SK-N-SH treated with all-trans-retinoic acid at 6 μM for 48 hours (cell line): Measurements from ENCODE around the gene CCDC34.

ENCODE experiments used
- ATAC-seq: fragments of 200-7000 bp; cut with Tn5 transposase; 3 replicates; pipeline ENCODE4 v1.9.1; 2020; ENCODE audit warnings: mild to moderate bottlenecking, moderate library complexity
- ARNTL ChIP-seq: fragments of 450-650 bp; formaldehyde crosslinking; IDR thresholded peaks from 2 replicates; pipeline ENCODE4 v1.5.0; 2020; ENCODE audit warnings: low read depth, mild to moderate bottlenecking, moderate library complexity, borderline replicate concordance
- CSDC2 ChIP-seq: fragments of 250-450 bp; sonication (Bioruptor Pico); IDR thresholded peaks from 2 replicates; pipeline ENCODE4 v1.5.0; 2020; ENCODE audit warnings: mild to moderate bottlenecking, moderate library complexity
- ESRRG ChIP-seq: fragments of 250-450 bp; sonication (Bioruptor Pico); IDR thresholded peaks from 2 replicates; pipeline ENCODE4 v1.6.1; 2021; ENCODE audit warnings: mild to moderate bottlenecking
- GLIS3 ChIP-seq: fragments of 250-450 bp; sonication (Bioruptor Pico); IDR thresholded peaks from 2 replicates; pipeline ENCODE4 v1.5.0; 2020; ENCODE audit warnings: mild to moderate bottlenecking, moderate library complexity
- ISL1 ChIP-seq: fragments of 250-450 bp; sonication (Bioruptor Pico); IDR thresholded peaks from 2 replicates; pipeline ENCODE4 v2.1.2; 2022; ENCODE audit warnings: mild to moderate bottlenecking, moderate library complexity
- OSR1 ChIP-seq: fragments of 250-450 bp; sonication (Bioruptor Pico); IDR thresholded peaks from 2 replicates; pipeline ENCODE4 v1.8.0; 2022; ENCODE audit warnings: moderate library complexity, mild to moderate bottlenecking, inconsistent platforms
- PPARA ChIP-seq: fragments of 250-450 bp; sonication (Bioruptor Pico); IDR thresholded peaks from 2 replicates; pipeline ENCODE4 v1.5.0; 2020; ENCODE audit warnings: mild to moderate bottlenecking, borderline replicate concordance
- RARB ChIP-seq: fragments of 250-450 bp; sonication (Bioruptor Pico); IDR thresholded peaks from 2 replicates; pipeline ENCODE4 v1.8.0; 2021; ENCODE audit warnings: mild to moderate bottlenecking, moderate library complexity
- SNAI2 ChIP-seq: fragments of 250-450 bp; sonication (Bioruptor Pico); IDR thresholded peaks from 2 replicates; pipeline ENCODE4 v1.5.0; 2020; ENCODE audit warnings: mild to moderate bottlenecking, moderate library complexity
- TCF4 ChIP-seq: fragments of 250-450 bp; sonication (Bioruptor Pico); IDR thresholded peaks from 2 replicates; pipeline ENCODE4 v1.8.0; 2021; ENCODE audit warnings: mild to moderate bottlenecking, moderate library complexity, borderline replicate concordance
- ZC3H10 ChIP-seq: fragments of 250-450 bp; sonication (Bioruptor Pico); IDR thresholded peaks from 2 replicates; pipeline ENCODE4 v1.5.1; 2021; ENCODE audit warnings: mild to moderate bottlenecking, moderate library complexity
- ZFP30 ChIP-seq: fragments of 450-650 bp; formaldehyde crosslinking; IDR thresholded peaks from 2 replicates; pipeline ENCODE4 v1.5.0; 2022; ENCODE audit warnings: mild to moderate bottlenecking, moderate library complexity
- ZNF70 ChIP-seq: fragments of 450-650 bp; formaldehyde crosslinking; IDR thresholded peaks from 2 replicates; pipeline ENCODE4 v1.5.0; 2020; ENCODE audit warnings: mild to moderate bottlenecking, moderate library complexity
- ZNF8 ChIP-seq: fragments of 450-650 bp; formaldehyde crosslinking; IDR thresholded peaks from 2 replicates; pipeline ENCODE4 v1.5.0; 2020; ENCODE audit warnings: mild to moderate bottlenecking, moderate library complexity
- TF ChIP-seq, protein P1 (sequence below): fragments of 250-450 bp; sonication (Bioruptor Pico); IDR thresholded peaks from 2 replicates; pipeline ENCODE4 v1.5.0; 2020; ENCODE audit warnings: mild to moderate bottlenecking, moderate library complexity
- TF ChIP-seq, protein P2 (sequence below): fragments of 250-450 bp; sonication (Bioruptor Pico); IDR thresholded peaks from 2 replicates; pipeline ENCODE4 v1.8.0; 2021; ENCODE audit warnings: low read depth, mild to moderate bottlenecking, moderate library complexity, borderline replicate concordance
- TF ChIP-seq, protein P3 (sequence below): fragments of 250-450 bp; sonication (Bioruptor Pico); IDR thresholded peaks from 2 replicates; pipeline ENCODE4 v1.5.1; 2020; ENCODE audit warnings: low read depth, mild to moderate bottlenecking, moderate library complexity
- TF ChIP-seq, protein P4 (sequence below): fragments of 250-450 bp; sonication (Bioruptor Pico); IDR thresholded peaks from 2 replicates; pipeline ENCODE4 v1.8.0; 2020; ENCODE audit warnings: mild to moderate bottlenecking, moderate library complexity, borderline replicate concordance
- TF ChIP-seq, protein P5 (sequence below): fragments of 250-450 bp; sonication (Bioruptor Pico); IDR thresholded peaks from 2 replicates; pipeline ENCODE4 v1.5.1; 2021; ENCODE audit warnings: mild to moderate bottlenecking, moderate library complexity

The CCDC34 gene

DNA sequence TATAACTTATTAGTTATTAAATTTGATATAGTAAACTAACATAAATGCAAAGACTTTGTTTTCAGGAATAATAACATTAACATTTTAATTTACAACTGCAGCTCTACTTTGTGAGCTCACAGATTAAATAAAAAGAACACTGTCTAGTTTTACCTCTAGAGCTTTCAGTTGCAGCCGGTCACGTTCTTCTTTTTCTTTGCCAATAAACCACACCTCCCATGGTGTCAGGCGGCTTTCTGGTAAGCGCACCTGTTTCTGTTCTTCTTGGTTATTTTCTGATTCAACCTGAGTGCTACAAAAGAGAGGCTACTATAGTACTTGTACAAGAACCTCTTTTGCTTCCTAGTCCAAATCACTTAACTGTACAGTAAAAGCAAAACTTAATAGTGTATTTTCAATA, 5.8 kb downstream of the CCDC34 start (continued):
- TF ChIP-seq, protein P1, sequence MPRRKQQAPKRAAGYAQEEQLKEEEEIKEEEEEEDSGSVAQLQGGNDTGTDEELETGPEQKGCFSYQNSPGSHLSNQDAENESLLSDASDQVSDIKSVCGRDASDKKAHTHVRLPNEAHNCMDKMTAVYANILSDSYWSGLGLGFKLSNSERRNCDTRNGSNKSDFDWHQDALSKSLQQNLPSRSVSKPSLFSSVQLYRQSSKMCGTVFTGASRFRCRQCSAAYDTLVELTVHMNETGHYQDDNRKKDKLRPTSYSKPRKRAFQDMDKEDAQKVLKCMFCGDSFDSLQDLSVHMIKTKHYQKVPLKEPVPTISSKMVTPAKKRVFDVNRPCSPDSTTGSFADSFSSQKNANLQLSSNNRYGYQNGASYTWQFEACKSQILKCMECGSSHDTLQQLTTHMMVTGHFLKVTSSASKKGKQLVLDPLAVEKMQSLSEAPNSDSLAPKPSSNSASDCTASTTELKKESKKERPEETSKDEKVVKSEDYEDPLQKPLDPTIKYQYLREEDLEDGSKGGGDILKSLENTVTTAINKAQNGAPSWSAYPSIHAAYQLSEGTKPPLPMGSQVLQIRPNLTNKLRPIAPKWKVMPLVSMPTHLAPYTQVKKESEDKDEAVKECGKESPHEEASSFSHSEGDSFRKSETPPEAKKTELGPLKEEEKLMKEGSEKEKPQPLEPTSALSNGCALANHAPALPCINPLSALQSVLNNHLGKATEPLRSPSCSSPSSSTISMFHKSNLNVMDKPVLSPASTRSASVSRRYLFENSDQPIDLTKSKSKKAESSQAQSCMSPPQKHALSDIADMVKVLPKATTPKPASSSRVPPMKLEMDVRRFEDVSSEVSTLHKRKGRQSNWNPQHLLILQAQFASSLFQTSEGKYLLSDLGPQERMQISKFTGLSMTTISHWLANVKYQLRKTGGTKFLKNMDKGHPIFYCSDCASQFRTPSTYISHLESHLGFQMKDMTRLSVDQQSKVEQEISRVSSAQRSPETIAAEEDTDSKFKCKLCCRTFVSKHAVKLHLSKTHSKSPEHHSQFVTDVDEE (CRISPR knock-in tag): no peak
- TF ChIP-seq ESRRG (CRISPR knock-in tag) (no peak), ARNTL (no peak), OSR1 (CRISPR knock-in tag) (no peak), PPARA (CRISPR knock-in tag) (no peak), CSDC2 (CRISPR knock-in tag) (no peak), TCF4 (CRISPR knock-in tag) (no peak), ZC3H10 (no peak), GLIS3 (no peak), ZFP30 (no peak), ZNF8 (CRISPR knock-in tag) (no peak), RARB (no peak)
- TF ChIP-seq, protein P2, sequence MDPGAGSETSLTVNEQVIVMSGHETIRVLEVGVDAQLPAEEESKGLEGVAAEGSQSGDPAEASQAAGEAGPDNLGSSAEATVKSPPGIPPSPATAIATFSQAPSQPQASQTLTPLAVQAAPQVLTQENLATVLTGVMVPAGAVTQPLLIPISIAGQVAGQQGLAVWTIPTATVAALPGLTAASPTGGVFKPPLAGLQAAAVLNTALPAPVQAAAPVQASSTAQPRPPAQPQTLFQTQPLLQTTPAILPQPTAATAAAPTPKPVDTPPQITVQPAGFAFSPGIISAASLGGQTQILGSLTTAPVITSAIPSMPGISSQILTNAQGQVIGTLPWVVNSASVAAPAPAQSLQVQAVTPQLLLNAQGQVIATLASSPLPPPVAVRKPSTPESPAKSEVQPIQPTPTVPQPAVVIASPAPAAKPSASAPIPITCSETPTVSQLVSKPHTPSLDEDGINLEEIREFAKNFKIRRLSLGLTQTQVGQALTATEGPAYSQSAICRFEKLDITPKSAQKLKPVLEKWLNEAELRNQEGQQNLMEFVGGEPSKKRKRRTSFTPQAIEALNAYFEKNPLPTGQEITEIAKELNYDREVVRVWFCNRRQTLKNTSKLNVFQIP: no peak

DNA sequence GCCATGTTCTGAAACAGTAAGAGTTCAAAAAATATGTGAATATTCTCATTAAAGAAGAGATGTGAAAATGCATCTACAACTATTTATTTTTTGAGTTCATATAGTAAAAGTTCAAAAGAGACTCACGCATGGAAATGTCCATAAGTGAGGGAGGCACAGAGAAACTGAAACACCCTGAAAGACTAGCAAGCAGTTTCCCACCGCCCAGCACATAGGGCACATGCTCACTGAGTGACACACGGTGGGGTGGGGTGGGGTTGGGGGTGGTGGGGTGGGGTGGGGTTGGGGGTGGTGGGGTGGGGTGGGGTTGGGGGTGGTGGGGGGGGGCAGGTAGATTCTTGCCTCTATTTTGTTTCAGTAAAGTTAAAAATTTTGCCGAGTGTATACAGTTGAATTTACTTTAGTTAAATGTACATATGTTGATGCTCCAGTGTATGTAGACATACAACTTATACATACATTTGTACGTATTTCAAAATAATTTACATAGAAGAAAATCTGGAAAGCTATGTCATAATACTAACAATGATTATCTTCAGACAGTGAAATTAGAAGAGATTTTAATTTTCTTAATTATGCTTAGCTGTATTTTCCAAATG, 6.3 kb downstream of the CCDC34 start:
- TF ChIP-seq ZFP30 (no peak), ZC3H10 (no peak), TCF4 (CRISPR knock-in tag) (no peak), ZNF70 (no peak), OSR1 (CRISPR knock-in tag) (no peak), CSDC2 (CRISPR knock-in tag) (no peak), PPARA (CRISPR knock-in tag) (no peak), SNAI2 (CRISPR knock-in tag) (no peak)
- TF ChIP-seq, protein P3, sequence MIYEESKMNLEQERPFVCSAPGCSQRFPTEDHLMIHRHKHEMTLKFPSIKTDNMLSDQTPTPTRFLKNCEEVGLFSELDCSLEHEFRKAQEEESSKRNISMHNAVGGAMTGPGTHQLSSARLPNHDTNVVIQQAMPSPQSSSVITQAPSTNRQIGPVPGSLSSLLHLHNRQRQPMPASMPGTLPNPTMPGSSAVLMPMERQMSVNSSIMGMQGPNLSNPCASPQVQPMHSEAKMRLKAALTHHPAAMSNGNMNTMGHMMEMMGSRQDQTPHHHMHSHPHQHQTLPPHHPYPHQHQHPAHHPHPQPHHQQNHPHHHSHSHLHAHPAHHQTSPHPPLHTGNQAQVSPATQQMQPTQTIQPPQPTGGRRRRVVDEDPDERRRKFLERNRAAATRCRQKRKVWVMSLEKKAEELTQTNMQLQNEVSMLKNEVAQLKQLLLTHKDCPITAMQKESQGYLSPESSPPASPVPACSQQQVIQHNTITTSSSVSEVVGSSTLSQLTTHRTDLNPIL (CRISPR knock-in tag): no peak
- TF ChIP-seq, protein P4, sequence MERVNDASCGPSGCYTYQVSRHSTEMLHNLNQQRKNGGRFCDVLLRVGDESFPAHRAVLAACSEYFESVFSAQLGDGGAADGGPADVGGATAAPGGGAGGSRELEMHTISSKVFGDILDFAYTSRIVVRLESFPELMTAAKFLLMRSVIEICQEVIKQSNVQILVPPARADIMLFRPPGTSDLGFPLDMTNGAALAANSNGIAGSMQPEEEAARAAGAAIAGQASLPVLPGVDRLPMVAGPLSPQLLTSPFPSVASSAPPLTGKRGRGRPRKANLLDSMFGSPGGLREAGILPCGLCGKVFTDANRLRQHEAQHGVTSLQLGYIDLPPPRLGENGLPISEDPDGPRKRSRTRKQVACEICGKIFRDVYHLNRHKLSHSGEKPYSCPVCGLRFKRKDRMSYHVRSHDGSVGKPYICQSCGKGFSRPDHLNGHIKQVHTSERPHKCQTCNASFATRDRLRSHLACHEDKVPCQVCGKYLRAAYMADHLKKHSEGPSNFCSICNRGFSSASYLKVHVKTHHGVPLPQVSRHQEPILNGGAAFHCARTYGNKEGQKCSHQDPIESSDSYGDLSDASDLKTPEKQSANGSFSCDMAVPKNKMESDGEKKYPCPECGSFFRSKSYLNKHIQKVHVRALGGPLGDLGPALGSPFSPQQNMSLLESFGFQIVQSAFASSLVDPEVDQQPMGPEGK (CRISPR knock-in tag): no peak
- TF ChIP-seq, protein P2: no peak
- TF ChIP-seq, protein P5, sequence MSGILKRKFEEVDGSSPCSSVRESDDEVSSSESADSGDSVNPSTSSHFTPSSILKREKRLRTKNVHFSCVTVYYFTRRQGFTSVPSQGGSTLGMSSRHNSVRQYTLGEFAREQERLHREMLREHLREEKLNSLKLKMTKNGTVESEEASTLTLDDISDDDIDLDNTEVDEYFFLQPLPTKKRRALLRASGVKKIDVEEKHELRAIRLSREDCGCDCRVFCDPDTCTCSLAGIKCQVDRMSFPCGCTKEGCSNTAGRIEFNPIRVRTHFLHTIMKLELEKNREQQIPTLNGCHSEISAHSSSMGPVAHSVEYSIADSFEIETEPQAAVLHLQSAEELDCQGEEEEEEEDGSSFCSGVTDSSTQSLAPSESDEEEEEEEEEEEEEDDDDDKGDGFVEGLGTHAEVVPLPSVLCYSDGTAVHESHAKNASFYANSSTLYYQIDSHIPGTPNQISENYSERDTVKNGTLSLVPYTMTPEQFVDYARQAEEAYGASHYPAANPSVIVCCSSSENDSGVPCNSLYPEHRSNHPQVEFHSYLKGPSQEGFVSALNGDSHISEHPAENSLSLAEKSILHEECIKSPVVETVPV (CRISPR knock-in tag): no peak
- no peak for ATAC-seq

DNA sequence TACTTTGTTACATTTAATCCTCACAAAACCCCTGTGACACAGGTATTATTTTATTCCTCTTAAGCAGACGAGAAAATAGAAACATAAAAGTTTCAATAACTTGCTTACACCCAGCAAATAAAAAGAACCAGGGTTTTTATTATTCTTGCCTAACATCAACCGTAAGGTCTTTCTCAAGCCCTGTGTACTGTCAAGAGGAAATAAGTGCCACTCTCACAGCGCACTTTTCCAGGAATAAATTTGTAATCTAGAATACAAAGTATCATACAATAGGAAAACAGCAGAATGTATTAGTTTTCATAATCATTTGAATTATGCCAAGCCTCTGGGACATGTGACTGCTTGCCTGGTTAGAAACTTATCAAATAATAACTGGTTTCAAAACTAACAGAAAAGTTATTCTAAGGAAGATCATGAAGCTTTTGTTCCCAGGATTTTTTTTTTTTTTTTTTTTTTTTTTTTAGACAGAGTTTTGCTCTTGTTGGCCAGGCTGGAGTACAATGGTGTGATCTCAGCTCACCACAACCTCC, 7.4 kb downstream of the CCDC34 start:
- no peak for TF ChIP-seq ZFP30
- TF ChIP-seq, protein P1 (CRISPR knock-in tag): no peak
- TF ChIP-seq ZNF8 (CRISPR knock-in tag): no peak
- no peak for TF ChIP-seq ESRRG (CRISPR knock-in tag)
- no peak for TF ChIP-seq TCF4 (CRISPR knock-in tag)
- no peak for TF ChIP-seq ZC3H10
- no peak for TF ChIP-seq ISL1 (CRISPR knock-in tag)
- TF ChIP-seq OSR1 (CRISPR knock-in tag): no peak
- no peak for TF ChIP-seq PPARA (CRISPR knock-in tag)
- no peak for ATAC-seq
